OCI-LY1 (cell line): ENCODE measurements around the gene ANKRD34A.

Experiments
- H2AFZ ChIP-seq: fragments of 200-600 bp; sonication (generic), shearing (Covaris generic); 2 replicates; pipeline ENCODE4 v1.6.0; 2014; ENCODE audit warnings: antibody characterized with exemption, mild to moderate bottlenecking, low read length
- H3F3A ChIP-seq: fragments of 200-600 bp; sonication (generic), shearing (Covaris generic); 2 replicates; pipeline ENCODE4 v1.6.0; 2014; ENCODE audit warnings: mild to moderate bottlenecking, antibody characterized with exemption, low read length, moderate library complexity; ENCODE audit not compliant: insufficient read depth
- H3K27ac ChIP-seq: fragments of 200-600 bp; sonication (generic); 2 replicates; pipeline ENCODE4 v1.5.1; 2014; ENCODE audit warnings: low read length, mixed run types, mild to moderate bottlenecking, low read depth; ENCODE audit not compliant: poor library complexity, severe bottlenecking
- H3K27me3 ChIP-seq: fragments of 200-600 bp; sonication (generic); 2 replicates; pipeline ENCODE4 v1.6.0; 2014; ENCODE audit warnings: antibody characterized with exemption, mild to moderate bottlenecking, low read length, moderate library complexity; ENCODE audit not compliant: insufficient read depth
- H3K36me3 ChIP-seq: fragments of 200-600 bp; sonication (generic); 2 replicates; pipeline ENCODE4 v1.6.1; 2014; ENCODE audit warnings: mild to moderate bottlenecking, antibody characterized with exemption, low read length, moderate library complexity, mixed read lengths; ENCODE audit not compliant: insufficient read depth
- H3K4me1 ChIP-seq: fragments of 200-600 bp; sonication (generic); 2 replicates; pipeline ENCODE4 v1.5.1; 2014; ENCODE audit warnings: mild to moderate bottlenecking, low read length, moderate library complexity; ENCODE audit not compliant: insufficient read depth, severe bottlenecking
- H3K4me2 ChIP-seq: fragments of 200-600 bp; sonication (generic), shearing (Covaris generic); 2 replicates; pipeline ENCODE4 v1.6.1; 2014; ENCODE audit warnings: low read length
- H3K4me3 ChIP-seq: fragments of 200-600 bp; sonication (generic); 2 replicates; pipeline ENCODE4 v1.5.1; 2014; ENCODE audit warnings: low read length, low read depth, mild to moderate bottlenecking, mixed read lengths; ENCODE audit not compliant: poor library complexity, severe bottlenecking
- H3K79me2 ChIP-seq: fragments of 200-600 bp; shearing (Covaris generic); 2 replicates; pipeline ENCODE4 v1.6.1; 2016; ENCODE audit warnings: mixed run types, low read length, mixed read lengths; ENCODE audit not compliant: insufficient read depth
- H3K9ac ChIP-seq: fragments of 200-600 bp; sonication (generic), shearing (Covaris generic); 2 replicates; pipeline ENCODE4 v1.6.1; 2014; ENCODE audit warnings: mild to moderate bottlenecking, low read length, mixed read lengths
- H3K9me2 ChIP-seq: fragments of 200-600 bp; sonication (generic), shearing (Covaris generic); 2 replicates; pipeline ENCODE4 v1.6.1; 2014; ENCODE audit warnings: low read depth, mild to moderate bottlenecking, low read length, mixed read lengths
- H3K9me3 ChIP-seq: fragments of 200-600 bp; shearing (Covaris generic); 2 replicates; pipeline ENCODE4 v1.6.1; 2014; ENCODE audit warnings: low read length, mixed read lengths
- H4K20me1 ChIP-seq: fragments of 200-600 bp; sonication (generic), shearing (Covaris generic); 2 replicates; pipeline ENCODE4 v1.6.0; 2016; ENCODE audit warnings: mild to moderate bottlenecking, low read length; ENCODE audit not compliant: insufficient read depth
- CTCF ChIP-seq: fragments of 200-600 bp; sonication (generic), shearing (Covaris generic); IDR thresholded peaks from 2 replicates; pipeline ENCODE4 v1.5.1; 2017; ENCODE audit warnings: mild to moderate bottlenecking, antibody characterized with exemption, low read length, moderate library complexity, mixed read lengths
- EZH2 ChIP-seq: fragments of 200-600 bp; sonication (generic), shearing (Covaris generic); IDR thresholded peaks from 2 replicates; pipeline ENCODE4 v1.8.0; 2017; ENCODE audit warnings: borderline replicate concordance, mixed run types, mild to moderate bottlenecking, antibody characterized with exemption, low read length, moderate library complexity, mixed read lengths

The ANKRD34A gene

GRCh38 chr1:145959957-145960467, 4.4 kb downstream of the ANKRD34A start:
- Histone ChIP-seq H3K4me1 (peaks cover 78% of the 10 kb centered on the region), H3K36me3 (no peaks in the 10 kb centered on the region), H3K4me2 (peak overlapping the region; percentile 75), H3K9me2 (no peaks in the 10 kb centered on the region), H3F3A (0 out of 2 replicates have a peak, but pooled peaks cover 6% of the 10 kb centered on the region), H3K79me2 (no peaks in the 10 kb centered on the region), H3K9ac (no peak overlapping the region), H4K20me1 (no peaks in the 10 kb centered on the region), H3K4me3 (peak overlapping the region; percentile 71), H3K27ac (peak overlapping the region; percentile 67), H3K9me3 (no peaks in the 10 kb centered on the region), H3K27me3 (no peaks in the 10 kb centered on the region), H2AFZ (no peak overlapping the region)
- no peak for TF ChIP-seq CTCF
- TF ChIP-seq EZH2: no peak

GRCh38 chr1:145959333-145959732, 5.0 kb downstream of the ANKRD34A start:
- TF ChIP-seq CTCF (no peak), EZH2 (no peak)
- no peak overlapping the region for H3K4me3 ChIP-seq

GRCh38 chr1:145958734-145959133, 5.6 kb downstream of the ANKRD34A start:
- Histone ChIP-seq H4K20me1 (no peaks in the 10 kb centered on the region), H3K9me3 (no peaks in the 10 kb centered on the region), H3K79me2 (no peaks in the 10 kb centered on the region; the same call in 1 of the 2 replicates), H3K27ac (peak overlapping the region; percentile 67), H3K36me3 (peaks cover 11% of the 10 kb centered on the region; the same call in 1 of the 2 replicates), H3K27me3 (no peaks in the 10 kb centered on the region), H3K4me2 (peak overlapping the region; percentile 84), H3F3A (0 out of 2 replicates have a peak, but pooled peaks cover 6% of the 10 kb centered on the region), H2AFZ (no peak overlapping the region), H3K4me1 (peaks cover 85% of the 10 kb centered on the region), H3K9me2 (no peaks in the 10 kb centered on the region), H3K9ac (peak overlapping the region; percentile 49; the same call in 1 of the 2 replicates), H3K4me3 (peak overlapping the region; percentile 78)
- TF ChIP-seq EZH2: no peak
- TF ChIP-seq CTCF: no peak

More at GRCh38 chr1:145959333-145959732, 5.0 kb downstream of the ANKRD34A start:
- Histone ChIP-seq H3K4me1 (peaks cover 84% of the 10 kb centered on the region), H4K20me1 (no peaks in the 10 kb centered on the region), H3K9ac (no peak overlapping the region), H3K27ac (peak overlapping the region; percentile 67), H3K36me3 (peaks cover 6% of the 10 kb centered on the region; the same call in 1 of the 2 replicates), H2AFZ (no peak overlapping the region), H3K9me3 (no peaks in the 10 kb centered on the region), H3K9me2 (no peaks in the 10 kb centered on the region), H3K79me2 (no peaks in the 10 kb centered on the region; the same call in 1 of the 2 replicates), H3K27me3 (no peaks in the 10 kb centered on the region), H3F3A (0 out of 2 replicates have a peak, but pooled peaks cover 6% of the 10 kb centered on the region), H3K4me2 (peak overlapping the region; percentile 75; the same call in 1 of the 2 replicates)
